Upper lobe of left lung (tissue), 4 donors: Measurements from ENCODE around the gene CYP3A5.

ENCODE experiments used
- POLR2A ChIP-seq, 4 donors: fragments of 450-650 bp; IDR thresholded peaks; one replicate each; pipeline ENCODE4 v1.5.1; 2016 to 2017; ENCODE audit warnings: antibody characterized with exemption in 4 of 4, mild to moderate bottlenecking in 2 of 4
- TF ChIP-seq, protein P1 (sequence below), 6 experiments: fragments of 450-650 bp in 4 of 6; fragments of 200-600 bp in 2 of 6; sonication (generic) in 2 of 6; IDR thresholded peaks; one replicate each; pipeline ENCODE4 v1.5.1; 2016 to 2019; ENCODE audit warnings: antibody characterized with exemption in 6 of 6

DNA sequence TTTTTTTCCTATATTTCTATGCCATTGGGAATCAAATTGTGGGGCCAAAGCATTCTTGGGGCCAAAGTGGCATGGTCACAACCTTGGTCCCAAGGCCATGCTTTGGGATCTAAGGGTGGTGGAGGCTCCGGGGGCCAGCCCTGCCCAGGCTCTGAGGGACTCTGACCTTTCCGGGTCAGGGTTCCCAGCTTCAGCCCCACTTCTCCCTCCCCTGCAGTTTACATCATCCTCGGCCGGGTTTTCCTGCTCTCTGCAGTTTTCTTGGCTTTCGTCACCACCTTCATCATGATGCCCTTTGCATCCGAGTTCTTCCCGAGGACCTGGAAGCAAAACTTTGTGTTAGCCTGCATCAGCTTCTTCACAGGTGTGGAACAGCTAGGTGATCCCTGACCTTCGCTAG is 73.3 kb downstream of the CYP3A5 start:
- TF ChIP-seq, protein P1, sequence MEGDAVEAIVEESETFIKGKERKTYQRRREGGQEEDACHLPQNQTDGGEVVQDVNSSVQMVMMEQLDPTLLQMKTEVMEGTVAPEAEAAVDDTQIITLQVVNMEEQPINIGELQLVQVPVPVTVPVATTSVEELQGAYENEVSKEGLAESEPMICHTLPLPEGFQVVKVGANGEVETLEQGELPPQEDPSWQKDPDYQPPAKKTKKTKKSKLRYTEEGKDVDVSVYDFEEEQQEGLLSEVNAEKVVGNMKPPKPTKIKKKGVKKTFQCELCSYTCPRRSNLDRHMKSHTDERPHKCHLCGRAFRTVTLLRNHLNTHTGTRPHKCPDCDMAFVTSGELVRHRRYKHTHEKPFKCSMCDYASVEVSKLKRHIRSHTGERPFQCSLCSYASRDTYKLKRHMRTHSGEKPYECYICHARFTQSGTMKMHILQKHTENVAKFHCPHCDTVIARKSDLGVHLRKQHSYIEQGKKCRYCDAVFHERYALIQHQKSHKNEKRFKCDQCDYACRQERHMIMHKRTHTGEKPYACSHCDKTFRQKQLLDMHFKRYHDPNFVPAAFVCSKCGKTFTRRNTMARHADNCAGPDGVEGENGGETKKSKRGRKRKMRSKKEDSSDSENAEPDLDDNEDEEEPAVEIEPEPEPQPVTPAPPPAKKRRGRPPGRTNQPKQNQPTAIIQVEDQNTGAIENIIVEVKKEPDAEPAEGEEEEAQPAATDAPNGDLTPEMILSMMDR (IDR thresholded peaks at IDR 0.05), result no peak
- TF ChIP-seq POLR2A (IDR thresholded peaks at IDR 0.05), result no peak
